Measurements from ENCODE around the gene TRAFD1.
"Not testable (repeated sequence)": the region's sequence is repeated elsewhere in the genome, so short reads cannot be mapped to it uniquely, and the experiment has no call there.

Gene TRAFD1

GRCh38 chr12:112103758-112104503 lies 21.4 kb upstream of the TRAFD1 start:
- no peak overlapping the region for H3K27ac ChIP-seq (ENCODE audit: low read depth, low read length)
- H3K4me3 ChIP-seq (ENCODE audit: low read depth in 1 of 2, low read length in 2 of 2), result no peak overlapping the region
- H3K9me3 ChIP-seq (ENCODE audit: control insufficient read depth in 1 of 2, low read length in 2 of 2), result no peaks in the 10 kb centered on the region
- peaks cover 21 to 24% of the 10 kb centered on the region in 2 donors for H3K4me1 ChIP-seq (ENCODE audit: control insufficient read depth in 1 of 2, insufficient read depth in 2 of 2, low read length in 2 of 2)
- H3K36me3 ChIP-seq (ENCODE audit: control insufficient read depth in 1 of 2, insufficient read depth in 2 of 2, low read length in 2 of 2), result peaks cover 0 to 23% of the 10 kb centered on the region in 2 donors
- H3K27me3 ChIP-seq (ENCODE audit: control insufficient read depth in 1 of 2, insufficient read depth in 2 of 2, low read length in 2 of 2), result no peaks in the 10 kb centered on the region
- no peak overlapping the region for H3K9ac ChIP-seq (ENCODE audit: low read depth in 1 of 2, low read length in 2 of 2)

GRCh38 chr12:112105891-112106290 lies 19.5 kb upstream of the TRAFD1 start:
- no peak overlapping the region for H3K4me3 ChIP-seq (ENCODE audit: low read depth in 1 of 2, low read length in 2 of 2)
- no peak overlapping the region for H3K9ac ChIP-seq (ENCODE audit: low read depth in 1 of 2, low read length in 2 of 2)
- H3K9me3 ChIP-seq (ENCODE audit: control insufficient read depth in 1 of 2, low read length in 2 of 2), result no peaks in the 10 kb centered on the region
- H3K27me3 ChIP-seq (ENCODE audit: control insufficient read depth in 1 of 2, insufficient read depth in 2 of 2, low read length in 2 of 2), result no peaks in the 10 kb centered on the region
- H3K4me1 ChIP-seq (ENCODE audit: control insufficient read depth in 1 of 2, insufficient read depth in 2 of 2, low read length in 2 of 2), result peaks cover 21 to 24% of the 10 kb centered on the region in 2 donors
- H3K27ac ChIP-seq (ENCODE audit: low read depth, low read length), result no peak overlapping the region
- H3K36me3 ChIP-seq (ENCODE audit: control insufficient read depth in 1 of 2, insufficient read depth in 2 of 2, low read length in 2 of 2), result peaks cover 0 to 17% of the 10 kb centered on the region in 2 donors

- H3K9me3 ChIP-seq (ENCODE audit: control insufficient read depth in 1 of 2, low read length in 2 of 2), result no peaks in the 10 kb centered on the region
- no peaks in the 10 kb centered on the region for H3K27me3 ChIP-seq (ENCODE audit: control insufficient read depth in 1 of 2, insufficient read depth in 2 of 2, low read length in 2 of 2)
- no peak overlapping the region for H3K27ac ChIP-seq (ENCODE audit: low read depth, low read length)
- H3K36me3 ChIP-seq (ENCODE audit: control insufficient read depth in 1 of 2, insufficient read depth in 2 of 2, low read length in 2 of 2), result peaks cover 0 to 11% of the 10 kb centered on the region in 2 donors
- peak overlapping the region; percentile 92 to 100 for H3K4me3 ChIP-seq (ENCODE audit: low read depth in 1 of 2, low read length in 2 of 2)
- H3K9ac ChIP-seq (ENCODE audit: low read depth in 1 of 2, low read length in 2 of 2), result peak overlapping the region; percentile 89 to 93
- peaks cover 21 to 24% of the 10 kb centered on the region in 2 donors for H3K4me1 ChIP-seq (ENCODE audit: control insufficient read depth in 1 of 2, insufficient read depth in 2 of 2, low read length in 2 of 2)
Observed at GRCh38 chr12:112107306-112108201, 17.8 kb upstream of the TRAFD1 start.

DNA sequence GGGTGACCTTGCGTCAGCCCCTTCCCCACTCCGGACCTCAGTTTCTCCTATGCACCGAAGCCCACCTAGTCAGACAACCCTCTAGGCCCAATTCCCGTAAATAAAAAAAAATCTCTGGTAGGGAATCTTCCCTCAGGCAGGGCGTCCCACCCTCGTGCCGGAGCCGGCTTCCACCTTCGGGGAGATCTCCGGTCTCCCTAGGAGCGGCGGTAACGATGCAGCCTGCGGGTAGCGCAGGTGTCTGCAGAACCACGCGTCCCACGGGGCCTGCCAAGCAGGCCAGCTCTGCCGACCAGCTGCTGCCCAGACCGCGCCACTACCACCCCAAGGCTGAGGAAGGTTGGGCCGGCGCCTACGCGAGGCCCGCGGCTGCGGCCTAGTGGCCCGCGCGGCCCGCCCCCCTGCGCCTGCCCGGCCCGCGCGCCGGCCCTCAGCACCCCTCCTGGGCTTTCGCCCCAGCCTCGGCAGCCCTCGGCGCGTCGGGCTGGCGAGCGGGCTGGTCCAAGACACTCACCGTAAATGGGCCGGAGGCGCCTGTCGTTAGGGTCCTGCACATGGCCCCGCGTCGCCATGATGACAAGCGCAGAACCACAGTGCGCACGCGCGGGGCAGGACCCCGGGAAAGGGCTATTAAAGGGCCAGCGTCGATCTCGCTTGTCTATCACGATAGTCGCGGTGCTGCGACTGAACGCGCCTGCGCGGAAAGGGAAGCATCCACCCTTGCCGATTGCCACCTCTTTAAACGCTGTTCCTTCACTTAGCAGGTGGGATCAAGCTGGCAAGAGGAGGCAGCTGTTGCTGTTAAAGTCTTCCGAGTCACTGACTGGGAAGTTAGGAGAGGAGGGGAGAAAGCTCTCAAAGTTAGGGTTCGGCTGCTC lies 16.9 kb upstream of the TRAFD1 start, which contains the start of gene NAA25:
Gene NAA25, minus strand, starts transcription at position 582 of the 878 bp plus-strand sequence. Its CDS starts 10 bp downstream, at position 572.
- Histone ChIP-seq H3K4me3 (ENCODE audit: low read depth in 1 of 2, low read length in 2 of 2) (peak within 1 kb of the TSS; percentile 92 to 100), H3K9me3 (ENCODE audit: control insufficient read depth in 1 of 2, low read length in 2 of 2) (no peaks in the 10 kb centered on the region), H3K27ac (ENCODE audit: low read depth, low read length) (peak within 1 kb of the TSS; percentile 80), H3K36me3 (ENCODE audit: control insufficient read depth in 1 of 2, insufficient read depth in 2 of 2, low read length in 2 of 2) (peaks cover 0 to 11% of the 10 kb centered on the region in 2 donors), H3K4me1 (ENCODE audit: control insufficient read depth in 1 of 2, insufficient read depth in 2 of 2, low read length in 2 of 2) (peaks cover 21 to 24% of the 10 kb centered on the region in 2 donors), H3K27me3 (ENCODE audit: control insufficient read depth in 1 of 2, insufficient read depth in 2 of 2, low read length in 2 of 2) (no peaks in the 10 kb centered on the region), H3K9ac (ENCODE audit: low read depth in 1 of 2, low read length in 2 of 2) (peak within 1 kb of the TSS; percentile 93 to 98)

DNA sequence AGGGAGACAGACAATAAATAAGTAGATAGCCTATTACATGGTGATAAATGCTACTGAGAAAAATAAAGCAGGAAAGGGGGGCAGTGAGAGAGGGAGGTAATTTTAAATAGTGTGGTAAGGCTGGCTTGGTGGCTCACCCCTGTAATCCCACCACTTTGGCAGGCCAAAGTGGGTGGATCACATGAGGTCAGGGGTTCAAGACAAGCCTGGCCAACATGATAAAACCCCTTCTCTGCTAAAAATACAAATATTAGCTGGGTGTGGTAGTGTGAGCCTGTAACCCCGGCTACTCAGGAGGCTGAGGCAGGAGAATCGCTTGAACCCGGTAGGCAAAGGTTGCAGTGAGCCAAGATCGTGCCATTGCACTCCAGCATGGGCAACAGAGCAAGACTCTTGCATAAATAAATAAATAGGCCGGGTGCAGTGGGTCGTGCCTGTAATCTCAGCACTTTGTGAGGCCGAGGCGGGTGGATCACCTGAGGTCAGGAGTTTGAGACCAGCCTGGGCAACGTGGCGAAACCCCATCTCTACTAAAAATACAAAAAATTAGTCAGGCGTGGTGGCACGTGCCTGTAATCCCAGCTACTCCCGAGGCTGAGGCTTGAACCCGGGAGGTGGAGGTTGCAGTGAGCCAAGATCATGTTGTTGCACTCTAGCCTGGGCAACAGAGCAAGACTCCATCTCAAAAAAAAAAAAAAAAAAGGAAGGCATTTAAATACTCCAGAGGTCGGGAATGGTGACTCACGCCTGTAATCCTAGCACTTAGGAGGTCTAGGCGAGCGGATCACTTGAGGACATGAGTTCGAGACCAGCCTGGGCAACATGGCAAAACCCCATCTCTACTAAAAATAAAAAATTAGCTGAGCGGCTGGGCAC lies 14.3 kb upstream of the TRAFD1 start:
- not testable (repeated sequence) for H3K4me3 ChIP-seq (ENCODE audit: low read depth in 1 of 2, low read length in 2 of 2); H3K27ac ChIP-seq (ENCODE audit: low read depth, low read length)

GRCh38 chr12:112111931-112112330 lies 13.4 kb upstream of the TRAFD1 start:
- Histone ChIP-seq H3K4me1 (ENCODE audit: control insufficient read depth in 1 of 2, insufficient read depth in 2 of 2, low read length in 2 of 2) (peaks cover 10 to 19% of the 10 kb centered on the region in 2 donors), H3K27ac (ENCODE audit: low read depth, low read length) (no peak overlapping the region), H3K9me3 (ENCODE audit: control insufficient read depth in 1 of 2, low read length in 2 of 2) (no peaks in the 10 kb centered on the region), H3K4me3 (ENCODE audit: low read depth in 1 of 2, low read length in 2 of 2) (no peak overlapping the region), H3K36me3 (ENCODE audit: control insufficient read depth in 1 of 2, insufficient read depth in 2 of 2, low read length in 2 of 2) (no peaks in the 10 kb centered on the region), H3K27me3 (ENCODE audit: control insufficient read depth in 1 of 2, insufficient read depth in 2 of 2, low read length in 2 of 2) (no peaks in the 10 kb centered on the region), H3K9ac (ENCODE audit: low read depth in 1 of 2, low read length in 2 of 2) (no peak overlapping the region)

More for the DNA sequence above, 14.3 kb upstream of the TRAFD1 start:
- H3K4me1 ChIP-seq (ENCODE audit: control insufficient read depth in 1 of 2, insufficient read depth in 2 of 2, low read length in 2 of 2), result peaks cover 15 to 21% of the 10 kb centered on the region in 2 donors
- H3K27me3 ChIP-seq (ENCODE audit: control insufficient read depth in 1 of 2, insufficient read depth in 2 of 2, low read length in 2 of 2); H3K36me3 ChIP-seq (ENCODE audit: control insufficient read depth in 1 of 2, insufficient read depth in 2 of 2, low read length in 2 of 2); H3K9me3 ChIP-seq (ENCODE audit: control insufficient read depth in 1 of 2, low read length in 2 of 2); H3K9ac ChIP-seq (ENCODE audit: low read depth in 1 of 2, low read length in 2 of 2): not testable (repeated sequence)

- no peaks in the 10 kb centered on the region for H3K27me3 ChIP-seq (ENCODE audit: control insufficient read depth in 1 of 2, insufficient read depth in 2 of 2, low read length in 2 of 2)
- H3K36me3 ChIP-seq (ENCODE audit: control insufficient read depth in 1 of 2, insufficient read depth in 2 of 2, low read length in 2 of 2), result no peaks in the 10 kb centered on the region
- no peak overlapping the region for H3K27ac ChIP-seq (ENCODE audit: low read depth, low read length)
- H3K9me3 ChIP-seq (ENCODE audit: control insufficient read depth in 1 of 2, low read length in 2 of 2), result no peaks in the 10 kb centered on the region
- no peak overlapping the region for H3K9ac ChIP-seq (ENCODE audit: low read depth in 1 of 2, low read length in 2 of 2)
- H3K4me1 ChIP-seq (ENCODE audit: control insufficient read depth in 1 of 2, insufficient read depth in 2 of 2, low read length in 2 of 2), result peaks cover 6 to 17% of the 10 kb centered on the region in 2 donors
- H3K4me3 ChIP-seq (ENCODE audit: low read depth in 1 of 2, low read length in 2 of 2), result no peak overlapping the region
Observed at GRCh38 chr12:112112409-112113133, 12.8 kb upstream of the TRAFD1 start.

GRCh38 chr12:112115259-112116045 lies 9.9 kb upstream of the TRAFD1 start:
- Histone ChIP-seq H3K4me3 (ENCODE audit: low read depth in 1 of 2, low read length in 2 of 2) (no peak overlapping the region), H3K9me3 (ENCODE audit: control insufficient read depth in 1 of 2, low read length in 2 of 2) (no peaks in the 10 kb centered on the region), H3K36me3 (ENCODE audit: control insufficient read depth in 1 of 2, insufficient read depth in 2 of 2, low read length in 2 of 2) (no peaks in the 10 kb centered on the region), H3K9ac (ENCODE audit: low read depth in 1 of 2, low read length in 2 of 2) (no peak overlapping the region), H3K27me3 (ENCODE audit: control insufficient read depth in 1 of 2, insufficient read depth in 2 of 2, low read length in 2 of 2) (no peaks in the 10 kb centered on the region), H3K27ac (ENCODE audit: low read depth, low read length) (no peak overlapping the region), H3K4me1 (ENCODE audit: control insufficient read depth in 1 of 2, insufficient read depth in 2 of 2, low read length in 2 of 2) (peaks cover 3 to 9% of the 10 kb centered on the region in 2 donors)

All from duodenal mucosa (tissue), 2 donors.